Vagina (tissue), 2 donors: ENCODE data around the gene INPP5F.
A peak's percentile ranks its signal among the peaks of the same experiment; 100 is the strongest.

ENCODE experiments used
- POLR2A ChIP-seq, 2 donors: fragments of 450-650 bp; IDR thresholded peaks; one replicate each; pipeline ENCODE4 v1.6.1; 2017; ENCODE audit warnings: antibody characterized with exemption in 2 of 2, mild to moderate bottlenecking in 2 of 2, moderate library complexity in 2 of 2
- POLR2AphosphoS5 ChIP-seq, 2 donors: sonication (generic); formaldehyde crosslinking; IDR thresholded peaks; one replicate each; pipeline ENCODE4 v1.9.0; 2017; ENCODE audit warnings: antibody characterized with exemption in 2 of 2, mild to moderate bottlenecking in 2 of 2, low read depth in 1 of 2; ENCODE audit not compliant: insufficient read depth in 1 of 2

- TF ChIP-seq POLR2A (IDR thresholded peaks at IDR 0.05): no peak
- TF ChIP-seq POLR2AphosphoS5 (IDR thresholded peaks at IDR 0.05; ENCODE audit: insufficient read depth in 1 of 2, low read depth in 1 of 2): peak in 1 of 2 donors; percentile 86
Observed at GRCh38 chr10:119769886-119770285, 44.0 kb downstream of the INPP5F start.
